ENCODE measurements around the gene PCDHGA4.

PCDHGA4 gene

DNA sequence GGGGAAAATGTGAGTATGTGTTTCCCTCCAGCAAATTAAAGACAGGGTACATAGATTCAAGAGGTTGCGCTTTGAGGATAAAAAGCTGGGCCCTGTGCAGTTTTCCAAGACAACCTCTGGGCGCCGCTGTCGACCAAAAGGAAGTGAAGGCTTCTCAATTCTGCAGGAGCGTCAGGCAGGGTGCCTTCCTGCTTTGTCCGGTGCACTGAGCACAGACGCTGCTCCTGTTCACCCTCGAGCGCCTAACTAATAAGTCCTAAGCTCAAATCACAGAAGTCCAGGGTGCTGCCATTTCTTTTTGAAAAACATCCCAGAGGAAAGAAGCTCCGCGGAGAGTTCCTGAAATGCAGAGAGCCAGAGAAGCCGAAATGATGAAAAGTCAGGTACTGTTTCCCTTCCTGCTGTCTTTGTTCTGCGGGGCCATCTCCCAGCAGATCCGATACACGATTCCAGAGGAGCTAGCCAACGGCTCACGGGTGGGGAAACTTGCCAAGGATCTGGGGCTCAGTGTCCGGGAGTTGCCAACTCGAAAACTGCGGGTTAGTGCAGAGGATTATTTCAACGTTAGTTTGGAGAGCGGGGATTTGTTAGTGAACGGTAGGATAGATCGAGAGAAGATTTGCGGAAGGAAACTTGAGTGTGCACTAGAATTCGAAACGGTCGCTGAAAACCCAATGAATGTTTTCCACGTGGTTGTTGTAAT is 4.8 kb upstream of the PCDHGA4 start, which contains the start of gene PCDHGB1:
Gene PCDHGB1, plus strand, starts transcription at position 183 of the 703 bp plus-strand sequence. Its CDS starts 162 bp downstream, at position 345.
- Histone ChIP-seq H3K9me3 (ENCODE audit: control insufficient read depth, low read length) (peaks cover 34% of the 10 kb centered on the region), H3K36me3 (ENCODE audit: control insufficient read depth, insufficient read depth, low read length) (no peaks in the 10 kb centered on the region), H3K27ac (ENCODE audit: low read depth, low read length, severe bottlenecking) (no peak within 1 kb of the TSS), H3K4me1 (ENCODE audit: control insufficient read depth, insufficient read depth, low read length, poor library complexity, severe bottlenecking) (no peaks in the 10 kb centered on the region), H3K4me3 (ENCODE audit: extremely low read depth, insufficient read depth, low read length, poor library complexity, severe bottlenecking) (no peak within 1 kb of the TSS)
- 78 to 80% methylated on average over 25 to 27 of the region's 29 CpGs for WGBS, 2 experiments (ENCODE audit: insufficient coverage in 2 of 2)

DNA sequence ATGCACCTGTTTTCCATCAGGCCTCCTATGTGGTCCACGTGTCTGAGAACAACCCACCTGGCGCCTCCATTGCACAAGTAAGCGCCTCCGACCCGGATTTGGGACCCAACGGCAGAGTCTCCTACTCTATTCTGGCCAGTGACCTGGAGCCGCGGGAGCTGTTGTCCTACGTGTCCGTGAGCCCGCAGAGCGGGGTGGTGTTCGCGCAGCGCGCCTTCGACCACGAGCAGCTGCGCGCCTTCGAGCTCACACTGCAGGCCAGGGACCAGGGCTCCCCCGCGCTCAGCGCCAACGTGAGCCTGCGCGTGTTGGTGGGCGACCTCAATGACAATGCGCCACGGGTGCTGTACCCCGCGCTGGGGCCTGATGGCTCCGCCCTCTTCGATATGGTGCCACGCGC is 3.2 kb upstream of the PCDHGA4 start:
- H3K4me3 ChIP-seq (ENCODE audit: extremely low read depth, insufficient read depth, low read length, poor library complexity, severe bottlenecking), result no peak overlapping the region
- no peaks in the 10 kb centered on the region for H3K36me3 ChIP-seq (ENCODE audit: control insufficient read depth, insufficient read depth, low read length)
- H3K4me1 ChIP-seq (ENCODE audit: control insufficient read depth, insufficient read depth, low read length, poor library complexity, severe bottlenecking), result no peaks in the 10 kb centered on the region
- WGBS, 2 experiments (ENCODE audit: insufficient coverage in 2 of 2), result 96 to 98% methylated on average over 21 to 24 of the region's 36 CpGs
- H3K27ac ChIP-seq (ENCODE audit: low read depth, low read length, severe bottlenecking), result no peak overlapping the region
- H3K9me3 ChIP-seq (ENCODE audit: control insufficient read depth, low read length), result peaks cover 43% of the 10 kb centered on the region

DNA sequence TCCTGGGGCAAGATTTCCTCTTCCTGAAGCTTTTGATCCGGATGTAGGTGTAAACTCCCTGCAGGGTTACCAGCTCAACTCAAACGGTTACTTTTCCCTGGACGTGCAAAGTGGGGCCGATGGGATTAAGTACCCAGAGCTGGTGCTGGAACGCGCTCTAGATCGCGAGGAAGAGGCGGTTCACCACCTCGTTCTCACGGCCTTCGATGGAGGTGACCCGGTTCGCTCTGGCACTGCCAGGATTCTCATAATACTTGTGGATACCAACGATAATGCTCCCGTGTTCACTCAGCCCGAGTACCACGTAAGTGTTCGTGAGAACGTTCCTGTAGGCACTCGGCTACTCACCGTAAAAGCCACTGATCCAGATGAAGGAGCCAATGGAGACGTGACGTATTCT is 820 bp downstream of the PCDHGA4 start:
- no peaks in the 10 kb centered on the region for H3K36me3 ChIP-seq (ENCODE audit: control insufficient read depth, insufficient read depth, low read length)
- H3K27ac ChIP-seq (ENCODE audit: low read depth, low read length, severe bottlenecking), result no peak overlapping the region
- peaks cover 46% of the 10 kb centered on the region for H3K9me3 ChIP-seq (ENCODE audit: control insufficient read depth, low read length)
- 96 to 97% methylated on average over 22 to 24 of the region's 24 CpGs for WGBS, 2 experiments (ENCODE audit: insufficient coverage in 2 of 2)
- H3K4me1 ChIP-seq (ENCODE audit: control insufficient read depth, insufficient read depth, low read length, poor library complexity, severe bottlenecking), result no peaks in the 10 kb centered on the region
- H3K4me3 ChIP-seq (ENCODE audit: extremely low read depth, insufficient read depth, low read length, poor library complexity, severe bottlenecking), result no peak overlapping the region

DNA sequence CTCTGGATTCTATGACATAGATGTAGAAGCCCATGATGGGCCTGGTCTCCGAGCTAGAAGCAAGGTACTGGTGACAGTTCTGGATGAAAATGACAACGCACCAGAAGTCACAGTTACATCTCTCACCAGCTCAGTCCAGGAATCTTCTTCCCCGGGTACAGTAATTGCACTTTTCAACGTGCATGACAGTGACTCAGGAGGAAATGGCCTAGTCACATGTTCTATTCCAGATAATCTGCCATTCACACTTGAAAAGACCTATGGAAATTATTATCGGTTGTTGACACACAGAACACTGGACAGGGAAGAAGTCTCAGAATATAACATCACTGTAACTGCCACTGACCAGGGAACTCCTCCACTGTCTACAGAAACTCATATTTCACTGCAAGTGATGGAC is 1.3 kb downstream of the PCDHGA4 start:
- no peaks in the 10 kb centered on the region for H3K4me1 ChIP-seq (ENCODE audit: control insufficient read depth, insufficient read depth, low read length, poor library complexity, severe bottlenecking)
- no peak overlapping the region for H3K27ac ChIP-seq (ENCODE audit: low read depth, low read length, severe bottlenecking)
- H3K36me3 ChIP-seq (ENCODE audit: control insufficient read depth, insufficient read depth, low read length), result no peaks in the 10 kb centered on the region
- H3K9me3 ChIP-seq (ENCODE audit: control insufficient read depth, low read length), result peaks cover 46% of the 10 kb centered on the region
- 80 to 89% methylated on average over 3 to 4 of the region's 5 CpGs for WGBS, 2 experiments (ENCODE audit: insufficient coverage in 2 of 2)
- no peak overlapping the region for H3K4me3 ChIP-seq (ENCODE audit: extremely low read depth, insufficient read depth, low read length, poor library complexity, severe bottlenecking)

DNA sequence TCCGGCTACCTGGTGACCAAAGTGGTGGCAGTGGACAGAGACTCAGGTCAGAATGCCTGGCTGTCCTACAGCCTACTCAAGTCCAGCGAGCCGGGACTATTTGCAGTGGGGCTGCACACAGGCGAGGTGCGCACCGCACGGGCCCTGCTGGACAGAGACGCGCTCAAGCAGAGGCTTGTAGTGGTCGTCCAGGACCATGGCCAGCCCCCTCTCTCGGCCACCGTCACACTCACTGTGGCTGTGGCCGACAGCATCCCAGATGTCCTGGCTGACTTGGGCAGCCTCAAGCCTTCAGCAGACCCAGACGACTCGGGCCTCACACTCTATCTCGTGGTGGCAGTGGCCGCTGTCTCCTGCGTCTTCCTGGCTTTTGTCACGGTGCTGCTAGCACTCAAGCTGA is 2.1 kb downstream of the PCDHGA4 start:
- Histone ChIP-seq H3K9me3 (ENCODE audit: control insufficient read depth, low read length) (peaks cover 47% of the 10 kb centered on the region), H3K4me3 (ENCODE audit: extremely low read depth, insufficient read depth, low read length, poor library complexity, severe bottlenecking) (no peak overlapping the region), H3K4me1 (ENCODE audit: control insufficient read depth, insufficient read depth, low read length, poor library complexity, severe bottlenecking) (no peaks in the 10 kb centered on the region), H3K27ac (ENCODE audit: low read depth, low read length, severe bottlenecking) (no peak overlapping the region), H3K36me3 (ENCODE audit: control insufficient read depth, insufficient read depth, low read length) (no peaks in the 10 kb centered on the region)
- WGBS, 2 experiments (ENCODE audit: insufficient coverage in 2 of 2), result 92 to 97% methylated on average over 17 to 19 of the region's 19 CpGs

DNA sequence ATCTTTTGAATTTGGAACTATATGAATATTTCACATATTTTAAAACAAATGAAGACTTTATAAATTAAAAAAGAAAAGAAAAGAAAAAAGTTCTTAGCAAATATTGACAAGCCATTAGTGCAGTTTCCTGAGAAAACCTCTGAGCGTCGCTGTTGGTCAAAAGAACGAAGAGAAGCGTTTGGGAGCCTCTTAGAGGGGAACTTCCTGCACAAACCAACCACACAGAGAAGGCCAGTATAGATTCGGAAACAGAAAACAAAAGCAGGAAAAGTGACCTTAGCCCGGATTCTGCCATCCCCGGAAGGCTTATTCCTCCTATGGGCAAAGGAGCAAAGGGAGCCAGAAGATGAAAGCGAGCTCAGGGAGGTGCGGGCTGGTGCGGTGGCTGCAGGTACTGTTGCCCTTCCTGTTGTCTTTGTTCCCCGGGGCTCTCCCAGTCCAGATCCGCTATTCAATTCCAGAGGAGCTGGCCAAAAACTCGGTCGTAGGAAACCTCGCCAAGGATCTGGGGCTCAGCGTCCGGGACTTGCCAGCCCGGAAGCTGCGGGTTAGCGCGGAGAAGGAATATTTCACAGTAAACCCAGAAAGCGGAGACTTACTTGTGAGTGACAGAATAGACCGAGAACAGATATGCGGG is 5.1 kb downstream of the PCDHGA4 start, which contains the start of gene PCDHGB2:
Gene PCDHGB2, plus strand, starts transcription at position 205 of the 637 bp plus-strand sequence. Its CDS starts 142 bp downstream, at position 347.
- Histone ChIP-seq H3K9me3 (ENCODE audit: control insufficient read depth, low read length) (peaks cover 50% of the 10 kb centered on the region), H3K36me3 (ENCODE audit: control insufficient read depth, insufficient read depth, low read length) (peaks cover 3% of the 10 kb centered on the region), H3K4me1 (ENCODE audit: control insufficient read depth, insufficient read depth, low read length, poor library complexity, severe bottlenecking) (no peaks in the 10 kb centered on the region), H3K4me3 (ENCODE audit: extremely low read depth, insufficient read depth, low read length, poor library complexity, severe bottlenecking) (no peak within 1 kb of the TSS), H3K27ac (ENCODE audit: low read depth, low read length, severe bottlenecking) (no peak within 1 kb of the TSS)
- WGBS, 2 experiments (ENCODE audit: insufficient coverage in 2 of 2), result 87 to 94% methylated on average over 19 to 23 of the region's 24 CpGs

DNA sequence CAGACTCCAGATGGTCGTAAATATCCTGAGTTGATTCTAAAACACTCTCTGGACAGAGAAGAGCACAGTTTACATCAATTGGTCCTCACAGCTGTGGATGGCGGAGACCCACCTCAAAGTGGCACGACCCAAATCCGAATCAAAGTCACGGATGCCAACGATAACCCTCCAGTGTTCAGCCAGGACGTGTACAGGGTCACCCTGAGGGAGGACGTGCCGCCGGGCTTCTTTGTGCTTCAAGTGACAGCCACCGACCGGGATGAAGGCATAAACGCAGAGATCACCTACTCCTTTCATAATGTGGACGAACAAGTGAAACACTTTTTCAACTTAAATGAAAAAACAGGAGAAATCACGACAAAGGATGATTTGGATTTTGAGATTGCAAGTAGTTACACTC is 5.9 kb downstream of the PCDHGA4 start:
- WGBS, 2 experiments (ENCODE audit: insufficient coverage in 2 of 2), result 94 to 95% methylated on average over 10 to 11 of the region's 15 CpGs
- no peaks in the 10 kb centered on the region for H3K4me1 ChIP-seq (ENCODE audit: control insufficient read depth, insufficient read depth, low read length, poor library complexity, severe bottlenecking)
- no peak overlapping the region for H3K27ac ChIP-seq (ENCODE audit: low read depth, low read length, severe bottlenecking)
- H3K4me3 ChIP-seq (ENCODE audit: extremely low read depth, insufficient read depth, low read length, poor library complexity, severe bottlenecking), result no peak overlapping the region
- H3K36me3 ChIP-seq (ENCODE audit: control insufficient read depth, insufficient read depth, low read length), result peaks cover 3% of the 10 kb centered on the region
- H3K9me3 ChIP-seq (ENCODE audit: control insufficient read depth, low read length), result peaks cover 50% of the 10 kb centered on the region

DNA sequence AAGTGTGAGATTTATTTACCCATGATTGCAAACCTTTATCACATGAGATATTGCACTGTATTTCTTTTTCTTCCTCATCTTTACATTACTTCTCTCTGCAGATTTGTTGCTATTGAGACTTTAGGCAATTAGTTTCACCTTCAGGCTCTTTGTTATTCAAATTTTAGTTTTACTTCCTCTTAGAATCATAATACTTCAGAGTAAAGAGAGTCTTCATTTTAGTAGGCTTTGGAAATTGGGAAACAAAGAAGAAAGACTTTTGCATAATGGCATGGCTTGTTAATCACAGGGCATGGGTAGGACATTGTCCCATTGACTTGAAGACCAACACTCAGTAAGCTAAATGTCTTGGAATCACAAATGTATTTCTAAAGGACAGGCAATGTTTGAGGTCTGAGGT is 7.9 kb downstream of the PCDHGA4 start:
- Histone ChIP-seq H3K36me3 (ENCODE audit: control insufficient read depth, insufficient read depth, low read length) (peaks cover 3% of the 10 kb centered on the region), H3K9me3 (ENCODE audit: control insufficient read depth, low read length) (peaks cover 45% of the 10 kb centered on the region), H3K4me3 (ENCODE audit: extremely low read depth, insufficient read depth, low read length, poor library complexity, severe bottlenecking) (no peak overlapping the region), H3K27ac (ENCODE audit: low read depth, low read length, severe bottlenecking) (no peak overlapping the region), H3K4me1 (ENCODE audit: control insufficient read depth, insufficient read depth, low read length, poor library complexity, severe bottlenecking) (no peaks in the 10 kb centered on the region)

DNA sequence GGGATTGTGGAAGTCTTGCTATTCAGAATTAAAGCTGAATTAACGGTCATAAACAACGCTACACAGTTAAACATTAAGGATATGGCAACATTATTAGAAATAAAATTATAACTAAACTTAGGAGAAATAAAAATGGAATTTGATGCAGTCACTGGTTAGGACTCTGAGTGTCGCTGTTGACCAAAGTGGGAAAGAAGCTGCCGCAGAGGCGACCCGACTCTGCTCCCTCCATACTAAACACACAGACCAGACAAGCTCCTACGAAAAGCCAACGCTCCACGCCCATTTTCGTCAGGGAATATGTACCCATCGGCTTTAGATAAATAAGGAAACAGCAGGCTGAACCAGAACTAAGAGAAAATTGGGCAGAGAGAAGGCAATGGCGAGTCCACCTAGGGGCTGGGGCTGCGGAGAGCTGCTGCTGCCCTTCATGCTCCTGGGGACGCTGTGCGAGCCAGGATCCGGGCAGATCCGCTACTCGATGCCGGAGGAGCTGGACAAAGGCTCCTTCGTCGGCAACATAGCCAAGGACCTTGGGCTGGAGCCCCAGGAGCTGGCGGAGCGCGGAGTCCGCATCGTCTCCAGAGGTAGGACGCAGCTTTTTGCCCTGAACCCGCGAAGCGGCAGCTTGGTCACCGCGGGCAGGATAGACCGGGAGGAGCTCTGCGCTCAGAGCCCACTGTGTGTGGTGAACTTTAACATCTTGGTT is 9.3 kb downstream of the PCDHGA4 start, which contains the start of gene PCDHGA5:
Gene PCDHGA5, plus strand, starts transcription at position 211 of the 709 bp plus-strand sequence. Its CDS starts 169 bp downstream, at position 380.
- no peaks in the 10 kb centered on the region for H3K4me1 ChIP-seq (ENCODE audit: control insufficient read depth, insufficient read depth, low read length, poor library complexity, severe bottlenecking)
- peaks cover 3% of the 10 kb centered on the region for H3K36me3 ChIP-seq (ENCODE audit: control insufficient read depth, insufficient read depth, low read length)
- H3K9me3 ChIP-seq (ENCODE audit: control insufficient read depth, low read length), result peaks cover 45% of the 10 kb centered on the region

DNA sequence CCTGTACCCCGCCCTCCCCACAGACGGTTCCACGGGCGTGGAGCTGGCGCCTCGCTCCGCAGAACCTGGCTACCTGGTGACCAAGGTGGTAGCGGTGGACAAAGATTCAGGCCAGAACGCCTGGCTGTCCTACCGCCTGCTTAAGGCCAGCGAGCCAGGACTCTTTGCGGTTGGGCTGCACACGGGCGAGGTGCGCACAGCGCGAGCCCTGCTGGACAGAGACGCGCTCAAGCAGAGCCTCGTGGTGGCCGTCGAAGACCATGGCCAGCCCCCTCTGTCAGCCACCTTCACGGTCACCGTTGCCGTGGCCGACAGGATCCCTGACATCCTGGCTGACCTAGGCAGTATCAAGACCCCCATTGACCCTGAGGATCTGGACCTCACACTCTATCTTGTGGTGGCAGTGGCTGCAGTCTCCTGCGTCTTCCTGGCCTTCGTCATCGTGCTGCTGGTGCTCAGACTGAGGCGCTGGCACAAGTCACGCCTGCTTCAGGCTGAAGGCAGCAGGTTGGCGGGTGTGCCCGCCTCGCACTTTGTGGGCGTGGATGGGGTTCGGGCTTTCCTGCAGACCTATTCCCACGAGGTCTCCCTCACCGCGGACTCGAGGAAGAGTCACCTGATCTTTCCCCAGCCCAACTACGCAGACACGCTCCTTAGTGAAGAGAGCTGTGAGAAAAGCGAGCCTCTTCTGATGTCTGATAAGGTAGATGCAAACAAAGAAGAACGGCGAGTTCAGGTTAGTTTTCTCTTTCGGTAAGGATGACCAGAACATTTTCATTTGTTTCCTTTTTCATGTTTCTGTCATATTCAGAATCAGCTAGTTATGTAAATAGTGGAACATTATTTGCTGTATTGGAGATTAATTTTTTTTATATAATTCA is 11.4 kb downstream of the PCDHGA4 start:
- Histone ChIP-seq H3K27ac (ENCODE audit: low read depth, low read length, severe bottlenecking) (no peak overlapping the region), H3K4me1 (ENCODE audit: control insufficient read depth, insufficient read depth, low read length, poor library complexity, severe bottlenecking) (no peaks in the 10 kb centered on the region), H3K4me3 (ENCODE audit: extremely low read depth, insufficient read depth, low read length, poor library complexity, severe bottlenecking) (no peak overlapping the region), H3K9me3 (ENCODE audit: control insufficient read depth, low read length) (peaks cover 32% of the 10 kb centered on the region), H3K36me3 (ENCODE audit: control insufficient read depth, insufficient read depth, low read length) (peaks cover 3% of the 10 kb centered on the region)
- 95 to 96% methylated on average over 44 to 45 of the region's 46 CpGs for WGBS, 2 experiments (ENCODE audit: insufficient coverage in 2 of 2)

More for the DNA sequence above, 9.3 kb downstream of the PCDHGA4 start, which contains the start of gene PCDHGA5:
- H3K27ac ChIP-seq (ENCODE audit: low read depth, low read length, severe bottlenecking), result no peak within 1 kb of the TSS
- no peak within 1 kb of the TSS for H3K4me3 ChIP-seq (ENCODE audit: extremely low read depth, insufficient read depth, low read length, poor library complexity, severe bottlenecking)
- 92 to 95% methylated on average over 24 to 25 of the region's 34 CpGs for WGBS, 2 experiments (ENCODE audit: insufficient coverage in 2 of 2)

Measured in mesodermal cell (in vitro differentiated cells).